UCSD-AML1 (cell line): ENCODE data around the gene PRKCA.
"Not testable (repeated sequence)": the region's sequence is repeated elsewhere in the genome, so short reads cannot be mapped to it uniquely, and the experiment has no call there.

ENCODE experiments used
- DNase-seq: peaks from one replicate; lab custom pipeline; 2025; ENCODE audit not compliant: unreplicated experiment; lab: John Stamatoyannopoulos, UW

The PRKCA gene

DNA sequence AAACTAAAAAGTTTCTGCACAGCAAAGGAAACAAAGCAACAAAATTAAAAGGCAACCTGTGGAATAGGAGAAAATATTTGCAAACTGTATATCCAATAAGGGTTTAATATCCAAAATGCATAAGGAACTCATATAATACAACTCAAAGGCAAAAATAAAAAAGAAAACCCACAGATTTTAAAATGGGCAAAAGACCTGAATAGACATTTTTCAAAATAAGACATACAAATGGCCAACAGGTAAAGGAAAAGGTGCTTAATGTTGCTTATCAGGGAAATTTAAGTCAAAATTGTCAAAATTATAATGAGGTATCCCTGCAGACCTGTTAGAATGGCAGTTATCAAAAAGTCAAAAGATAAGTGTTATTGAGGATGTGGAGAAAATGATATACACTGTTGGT, 399.0 kb downstream of the PRKCA start:
- no peak for DNase-seq

DNA sequence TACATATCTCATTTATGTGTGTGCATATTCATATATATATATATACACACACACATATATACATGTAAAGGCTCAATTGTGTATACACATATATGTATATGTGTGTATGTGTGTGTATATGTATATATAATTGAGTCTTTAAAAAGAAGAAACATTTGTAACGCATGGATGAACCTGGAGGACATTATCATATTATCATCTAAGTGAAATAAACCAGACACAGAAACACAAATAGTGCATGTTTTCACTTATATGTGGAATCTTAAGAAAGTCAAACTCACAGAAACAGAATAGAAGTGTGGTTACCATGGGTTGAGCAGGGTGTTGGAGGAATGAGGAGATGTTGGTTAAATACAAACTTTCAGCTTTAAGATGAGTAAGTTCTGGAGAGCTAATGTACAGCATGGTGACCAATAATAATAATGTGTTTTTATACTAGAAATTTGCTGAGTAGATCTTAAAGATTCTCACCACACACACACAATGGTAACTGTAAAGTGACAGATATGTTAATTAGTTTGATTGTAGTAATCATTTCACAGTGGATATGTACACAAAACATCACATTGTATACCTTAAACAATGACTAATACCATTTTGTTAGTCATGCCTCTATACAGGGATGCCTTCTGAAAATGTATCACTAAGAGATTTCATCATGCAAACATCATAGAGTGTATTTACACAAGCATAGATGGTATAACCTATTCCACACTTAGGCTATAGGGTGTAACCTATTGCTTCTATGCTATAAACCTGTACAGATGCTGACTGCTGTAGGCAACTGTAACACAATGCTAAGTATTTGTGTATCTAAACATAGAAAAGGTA, 399.9 kb downstream of the PRKCA start:
- DNase-seq: no peak

DNA sequence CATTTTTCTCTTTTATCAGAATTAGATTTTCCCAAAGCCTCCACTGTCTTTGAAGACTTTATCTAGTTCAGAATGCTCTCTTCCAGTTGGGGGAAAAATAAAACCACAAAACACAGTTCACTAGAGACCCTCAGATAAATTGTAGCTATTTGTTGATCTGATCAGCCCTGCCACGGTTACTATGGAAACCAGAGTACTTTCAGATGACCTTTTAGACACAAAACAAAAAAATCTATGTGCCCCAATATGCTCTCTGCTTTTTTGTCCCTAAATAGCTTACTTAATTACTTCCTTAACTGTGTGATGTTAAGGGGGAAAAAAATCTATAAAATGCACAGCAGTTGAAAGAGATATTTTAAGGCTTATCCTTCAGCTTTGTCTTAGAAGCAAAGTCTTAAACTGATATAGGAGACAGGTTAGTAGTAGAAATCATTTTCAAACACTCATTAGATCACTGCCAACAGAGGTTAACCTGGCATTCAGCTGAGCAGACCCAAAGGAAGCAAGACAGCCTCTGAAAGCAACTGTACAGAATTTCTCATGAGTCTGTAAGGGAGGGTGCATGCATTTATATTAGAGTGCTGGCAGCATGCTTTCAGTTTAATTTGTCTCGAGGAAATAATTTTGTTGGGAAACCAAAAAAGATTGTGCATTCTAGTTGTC, 402.6 kb downstream of the PRKCA start:
- DNase-seq: no peak

DNA sequence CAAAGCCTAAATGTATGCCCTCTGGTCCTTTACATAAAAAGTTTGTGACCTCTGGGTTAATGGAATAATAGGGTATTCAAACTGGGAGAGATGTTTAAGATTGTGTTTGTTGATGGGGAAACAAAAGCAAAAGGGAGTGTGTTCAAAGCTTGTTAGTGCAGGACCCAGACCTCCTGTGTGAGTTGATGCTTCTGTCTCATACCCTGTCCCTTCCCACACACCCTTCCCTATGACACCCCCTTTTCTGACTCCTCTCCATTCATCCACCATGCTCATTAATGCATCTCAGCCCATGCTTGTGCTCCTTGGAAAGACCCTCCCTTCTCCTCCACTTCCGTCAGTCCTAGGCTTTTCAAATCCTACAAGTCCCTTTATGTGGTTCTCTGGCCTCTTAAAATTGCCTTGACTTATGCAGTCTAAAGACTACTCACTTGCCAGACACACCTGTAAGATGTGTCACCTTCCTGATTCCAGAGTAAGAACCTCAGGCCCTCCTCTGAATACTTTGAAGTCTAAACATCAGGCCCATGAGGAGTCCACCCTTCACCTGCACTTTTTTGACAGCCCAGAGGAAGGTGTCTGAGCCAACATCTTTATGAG, 404.5 kb downstream of the PRKCA start:
- DNase-seq: no peak

DNA sequence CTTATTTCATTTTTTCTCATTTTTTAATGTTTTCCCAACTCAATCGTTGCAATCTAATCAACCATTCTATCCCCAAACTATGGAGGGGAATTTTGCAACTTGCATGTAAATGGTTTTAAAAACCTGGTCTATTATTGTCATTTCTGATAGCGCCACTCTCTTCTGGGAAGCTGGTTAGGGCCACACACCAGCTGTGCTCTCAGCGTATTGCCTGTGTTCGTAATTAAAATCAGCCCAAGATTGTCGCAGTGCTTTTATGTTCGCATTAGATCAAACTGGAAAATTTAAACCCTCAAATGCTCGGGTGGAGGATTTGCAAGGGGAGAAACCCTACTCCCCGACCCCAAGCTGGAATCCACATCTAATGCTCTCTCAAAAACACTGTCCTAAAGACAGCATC, 409.0 kb downstream of the PRKCA start:
- no peak for DNase-seq

DNA sequence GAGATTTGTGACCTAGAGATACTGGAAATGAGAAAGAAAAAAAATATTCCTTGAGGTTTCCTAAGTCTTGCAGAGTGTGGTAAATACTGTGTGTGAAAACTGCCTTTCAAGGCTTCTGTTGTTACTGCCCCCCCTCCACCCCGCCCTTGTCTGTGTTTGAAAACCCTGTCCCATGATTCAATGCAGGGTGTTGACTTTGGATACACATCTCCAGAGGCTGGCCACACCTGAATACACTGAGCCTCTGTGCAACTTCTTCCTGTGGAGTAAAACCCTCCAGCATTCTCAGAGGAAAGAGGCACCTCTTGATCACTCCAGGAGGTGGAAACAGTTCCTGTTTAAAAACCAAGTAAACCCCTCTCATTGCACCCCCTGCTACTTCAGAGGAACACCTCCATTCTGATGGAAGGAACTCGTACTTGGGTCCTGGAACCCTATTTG, 409.5 kb downstream of the PRKCA start:
- no peak for DNase-seq

DNA sequence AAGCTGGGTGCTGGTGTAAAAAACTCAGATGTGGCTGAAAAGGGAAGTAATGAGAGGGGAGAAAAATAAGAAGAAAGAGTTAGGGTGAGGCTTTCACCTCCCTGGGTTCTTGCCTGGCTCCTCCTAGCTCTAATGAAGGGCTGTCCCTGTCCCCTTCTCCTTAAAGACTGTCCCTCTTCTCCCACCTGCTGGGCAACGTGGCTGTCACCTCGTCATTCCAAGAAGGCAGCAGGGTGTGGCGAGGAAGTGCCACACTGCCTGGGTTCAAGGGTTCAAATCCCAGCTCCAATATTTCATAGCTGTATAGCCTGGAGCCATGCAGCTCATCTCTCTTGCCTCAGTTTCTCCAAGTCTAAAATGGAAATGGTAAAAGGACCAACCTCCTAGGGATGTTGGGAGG, 410.0 kb downstream of the PRKCA start:
- no peak for DNase-seq

DNA sequence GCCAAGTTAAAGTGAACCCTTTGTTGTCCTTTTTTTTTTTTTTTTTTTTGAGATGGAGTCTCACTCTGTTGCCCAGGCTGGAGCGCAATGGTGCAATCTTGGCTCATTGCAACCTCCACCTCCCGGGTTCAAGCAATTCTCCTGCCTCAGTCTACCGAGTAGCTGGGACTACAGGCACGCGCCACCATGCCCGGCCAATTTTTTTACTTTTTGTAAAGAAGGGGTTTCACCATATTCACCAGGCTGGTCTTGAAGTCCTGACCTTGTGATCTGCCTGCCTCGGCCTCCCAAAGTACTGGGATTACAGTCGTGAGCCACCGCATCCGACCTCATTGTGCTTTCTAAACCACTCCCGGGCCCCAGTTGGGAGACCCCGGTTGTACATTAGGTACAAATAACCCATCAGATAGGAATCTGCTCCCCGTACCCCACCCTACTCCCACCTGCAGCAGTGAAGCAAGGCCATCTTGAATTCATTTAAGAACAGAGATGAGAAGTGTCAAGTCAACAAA, 410.7 kb downstream of the PRKCA start:
- DNase-seq: not testable (repeated sequence)

DNA sequence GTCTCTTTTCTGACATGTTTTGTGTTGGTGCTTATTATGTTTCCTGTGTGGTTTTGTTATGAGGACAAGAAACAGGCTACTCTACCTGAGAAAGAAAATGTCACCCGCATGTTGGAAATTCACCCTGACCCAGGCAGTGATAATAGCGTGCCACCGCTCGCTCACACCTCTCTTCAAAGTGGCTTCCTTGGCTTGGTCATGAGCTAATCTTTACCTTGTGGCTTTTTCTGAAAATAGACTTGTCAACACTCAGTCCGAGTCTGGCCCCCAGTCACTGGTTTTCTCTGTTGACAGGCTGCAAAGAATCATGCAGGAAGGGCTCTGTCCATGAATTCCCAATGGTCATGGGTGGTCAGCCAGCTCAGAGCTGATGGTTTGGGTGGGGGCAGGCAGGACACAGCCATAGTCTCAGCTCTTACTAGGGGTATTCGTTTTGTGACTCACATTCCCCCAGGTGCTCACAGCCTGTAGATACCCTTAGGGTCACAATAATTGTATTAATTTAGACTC, 411.2 kb downstream of the PRKCA start:
- DNase-seq: no peak

DNA sequence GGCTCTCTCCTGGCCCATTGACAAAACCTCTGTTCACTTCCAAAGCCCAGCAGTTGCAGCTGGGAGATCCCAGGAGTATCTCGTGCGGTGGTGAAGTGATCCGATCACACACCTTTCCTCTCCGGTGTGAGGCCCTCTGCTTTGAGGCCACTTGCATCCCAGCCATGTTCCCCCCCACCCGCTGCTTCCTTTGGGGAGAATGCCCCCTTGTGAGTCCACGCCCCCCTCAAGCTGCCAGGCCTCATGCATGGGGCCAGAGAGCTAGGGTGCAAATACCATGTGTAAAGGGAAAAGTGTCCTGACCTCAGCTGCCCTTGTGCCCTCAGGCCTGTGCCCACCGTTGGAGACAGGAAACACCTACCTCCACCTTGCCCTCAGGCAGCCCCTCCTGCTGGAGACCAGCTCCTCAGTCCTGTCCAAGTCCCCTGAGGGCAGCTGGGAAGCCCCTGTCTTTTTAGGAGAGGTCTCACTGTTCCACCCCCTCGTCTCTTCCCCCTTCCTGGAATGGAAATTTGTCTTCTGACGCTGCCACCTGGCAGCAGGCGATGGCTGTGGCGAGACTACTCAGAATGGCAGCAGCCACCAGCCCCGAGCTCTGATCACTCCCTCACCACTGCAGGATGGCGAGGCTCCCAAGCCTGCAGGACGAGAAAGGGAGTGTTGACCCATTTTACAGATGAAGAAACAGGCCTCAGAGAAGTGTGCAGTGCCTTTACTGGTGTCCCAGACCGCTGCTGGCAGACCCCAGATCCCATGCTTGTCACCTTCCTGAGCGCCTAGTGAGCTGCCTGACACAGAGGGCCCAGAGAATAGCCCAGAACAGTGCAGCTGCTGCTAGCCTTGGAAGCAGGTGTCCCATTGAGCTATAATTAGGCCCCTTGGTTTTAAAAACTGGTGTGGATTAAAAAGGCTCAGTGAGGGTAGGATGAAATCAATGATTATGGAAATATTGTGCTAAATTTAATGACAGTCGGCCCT, 411.9 kb downstream of the PRKCA start:
- DNase-seq: no peak

DNA sequence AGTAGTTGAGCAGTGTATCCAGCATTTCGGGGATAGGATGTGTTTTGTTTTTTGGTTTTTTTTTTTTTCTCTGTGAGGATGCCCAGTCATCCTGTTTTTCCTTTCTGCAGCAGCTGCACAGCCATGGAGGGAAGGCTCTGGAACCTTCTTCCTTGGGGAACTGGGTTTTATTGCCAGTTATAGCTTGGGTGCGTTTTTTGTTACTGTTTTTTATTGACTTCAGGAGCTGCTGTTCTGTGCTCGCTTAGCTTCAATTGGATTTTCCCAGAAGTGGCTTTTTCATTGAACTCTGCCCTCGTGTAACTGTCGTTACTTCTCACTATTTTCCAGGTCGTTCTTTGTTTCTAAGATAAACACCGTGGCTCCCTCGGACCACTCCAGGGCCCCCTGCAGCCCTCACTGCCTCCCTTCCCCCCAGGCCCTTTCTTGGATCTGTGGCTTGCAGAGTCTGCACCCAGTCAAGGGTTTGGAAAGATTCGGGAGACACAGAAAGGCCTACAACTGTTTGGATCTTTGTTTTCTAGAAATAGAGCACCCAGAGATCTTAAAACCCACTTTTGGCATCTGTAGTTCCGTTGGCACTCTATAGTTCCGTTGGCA, 412.8 kb downstream of the PRKCA start:
- DNase-seq: no peak

DNA sequence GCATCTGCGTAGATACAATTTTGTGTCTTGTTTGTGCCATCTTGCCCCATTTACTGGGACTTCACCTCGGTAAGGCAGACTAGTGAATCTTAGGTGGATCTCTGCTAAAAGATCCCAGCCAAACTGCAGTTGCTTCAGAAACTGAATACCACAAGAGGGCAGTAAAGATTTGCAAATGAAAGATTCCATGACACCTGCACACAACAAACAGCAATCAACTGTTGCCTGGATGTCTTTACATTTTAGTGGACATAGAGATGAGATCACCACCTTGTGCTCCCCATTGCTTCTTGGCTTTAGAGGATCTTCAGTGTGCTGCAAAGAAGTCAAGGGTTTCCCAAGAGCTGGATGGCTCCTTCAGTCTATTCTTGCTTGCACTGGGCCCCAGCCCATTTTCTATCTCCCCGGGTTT, 413.3 kb downstream of the PRKCA start:
- DNase-seq: no peak

DNA sequence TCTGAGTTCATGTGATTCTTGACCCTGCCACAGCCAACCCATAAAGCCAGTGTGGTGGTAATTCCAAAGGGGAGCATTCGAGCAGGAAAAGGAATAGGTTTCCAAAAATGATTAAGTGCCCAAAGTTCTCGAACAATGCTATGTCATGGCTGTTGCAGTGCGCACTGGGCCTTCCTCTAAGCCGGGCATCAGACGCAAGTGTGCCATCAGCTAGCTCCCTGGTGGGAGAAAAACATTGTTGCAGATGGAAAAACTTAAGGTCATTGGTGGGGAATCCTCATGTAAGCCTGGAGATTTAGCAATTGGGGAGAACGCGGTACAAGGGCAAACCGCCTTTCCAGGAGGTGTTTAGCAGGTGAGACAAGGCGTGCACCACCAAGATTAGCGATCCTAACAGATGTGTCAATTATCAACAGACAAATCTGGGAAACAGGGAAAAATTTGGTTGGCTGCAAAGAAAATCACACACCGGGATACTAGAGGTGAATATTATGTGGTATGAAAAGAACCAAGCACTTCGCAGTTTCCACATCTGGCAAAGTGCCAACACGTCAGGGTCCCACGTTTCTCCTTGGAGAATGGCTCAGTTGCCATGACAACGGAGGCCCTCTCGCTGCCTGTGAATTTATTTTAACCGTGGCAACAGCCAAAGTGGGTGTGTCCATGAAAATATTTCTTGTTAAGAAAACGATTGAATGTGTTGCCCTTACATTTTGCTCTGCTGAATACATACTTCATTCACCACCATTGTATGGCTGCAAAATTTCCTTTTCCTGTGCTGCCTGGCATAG, 414.0 kb downstream of the PRKCA start:
- no peak for DNase-seq

DNA sequence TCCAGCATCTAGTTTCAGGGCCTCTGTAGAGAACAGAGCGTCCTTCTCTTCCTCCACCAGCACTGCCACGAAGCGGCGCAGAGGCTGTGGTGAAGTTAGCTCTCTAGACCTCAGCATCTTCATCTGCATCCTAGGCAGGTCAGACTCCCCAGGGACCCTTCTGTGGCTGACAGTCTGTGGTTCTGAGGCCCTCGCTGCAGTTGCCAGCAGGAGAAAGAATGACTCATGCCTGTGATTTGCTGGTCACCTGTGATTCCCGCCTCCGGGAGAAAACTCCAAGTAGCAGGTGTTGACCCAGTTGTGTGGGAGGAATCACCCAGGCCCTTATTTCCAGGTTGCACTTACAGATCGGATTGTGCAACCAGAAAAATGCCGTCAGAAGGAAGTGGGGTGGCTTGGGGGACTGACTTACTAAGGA, 415.2 kb downstream of the PRKCA start:
- DNase-seq: no peak

DNA sequence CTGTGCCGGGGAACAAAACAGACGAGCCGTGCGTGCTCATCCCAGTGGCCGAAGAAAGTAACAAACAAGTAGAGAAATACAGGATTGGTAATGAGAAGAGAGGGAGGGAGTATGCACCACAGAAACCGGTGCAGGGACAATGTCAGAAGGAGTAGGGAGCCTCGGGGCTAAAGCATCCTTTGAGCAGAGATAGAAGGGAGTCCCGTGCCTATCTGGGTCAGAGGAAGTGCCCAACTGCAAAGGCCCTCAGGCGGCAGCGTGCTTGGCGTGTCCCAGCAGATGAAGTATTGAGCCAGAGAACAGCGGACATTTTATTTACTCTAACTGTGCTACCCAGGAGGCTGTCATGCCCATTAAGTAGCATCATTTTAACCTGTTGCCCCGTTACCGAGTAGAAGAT, 417.6 kb downstream of the PRKCA start:
- DNase-seq: no peak

DNA sequence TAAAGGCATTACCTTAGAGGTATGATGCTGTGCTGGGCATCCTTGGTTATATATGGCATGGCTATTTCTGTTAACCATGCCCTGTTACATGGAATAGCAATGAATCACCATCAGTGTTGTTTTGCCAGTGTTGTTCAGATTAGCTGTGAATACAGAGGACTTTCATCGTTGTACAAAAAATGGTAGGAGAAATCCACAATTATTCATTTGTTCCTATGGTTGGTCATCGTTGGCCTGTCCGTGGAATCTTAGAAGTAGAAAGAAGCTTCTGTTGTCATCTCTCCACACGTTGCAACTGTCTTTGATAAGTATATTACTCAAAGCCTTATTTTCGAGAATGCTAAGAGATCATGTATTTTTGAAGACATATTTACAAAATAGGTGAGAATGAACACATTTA, 418.2 kb downstream of the PRKCA start:
- no peak for DNase-seq

DNA sequence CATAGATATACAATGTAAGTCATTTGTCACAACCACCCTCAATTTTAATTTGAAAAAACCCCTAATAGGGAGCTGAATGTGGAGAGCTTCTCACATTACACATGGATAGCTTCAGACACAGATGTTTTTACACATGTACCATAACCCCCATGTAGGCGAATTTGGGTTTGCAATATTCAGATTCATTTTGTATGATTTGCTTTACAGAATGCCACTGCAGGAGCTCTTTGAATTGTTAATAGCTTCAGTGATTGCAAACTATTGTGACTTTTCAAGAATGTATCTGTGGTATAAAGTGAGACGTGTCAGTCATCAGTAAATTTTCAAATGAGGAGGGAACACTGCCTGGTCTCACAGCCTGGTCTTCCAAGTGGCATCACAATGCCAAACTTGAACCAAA, 419.9 kb downstream of the PRKCA start:
- no peak for DNase-seq

DNA sequence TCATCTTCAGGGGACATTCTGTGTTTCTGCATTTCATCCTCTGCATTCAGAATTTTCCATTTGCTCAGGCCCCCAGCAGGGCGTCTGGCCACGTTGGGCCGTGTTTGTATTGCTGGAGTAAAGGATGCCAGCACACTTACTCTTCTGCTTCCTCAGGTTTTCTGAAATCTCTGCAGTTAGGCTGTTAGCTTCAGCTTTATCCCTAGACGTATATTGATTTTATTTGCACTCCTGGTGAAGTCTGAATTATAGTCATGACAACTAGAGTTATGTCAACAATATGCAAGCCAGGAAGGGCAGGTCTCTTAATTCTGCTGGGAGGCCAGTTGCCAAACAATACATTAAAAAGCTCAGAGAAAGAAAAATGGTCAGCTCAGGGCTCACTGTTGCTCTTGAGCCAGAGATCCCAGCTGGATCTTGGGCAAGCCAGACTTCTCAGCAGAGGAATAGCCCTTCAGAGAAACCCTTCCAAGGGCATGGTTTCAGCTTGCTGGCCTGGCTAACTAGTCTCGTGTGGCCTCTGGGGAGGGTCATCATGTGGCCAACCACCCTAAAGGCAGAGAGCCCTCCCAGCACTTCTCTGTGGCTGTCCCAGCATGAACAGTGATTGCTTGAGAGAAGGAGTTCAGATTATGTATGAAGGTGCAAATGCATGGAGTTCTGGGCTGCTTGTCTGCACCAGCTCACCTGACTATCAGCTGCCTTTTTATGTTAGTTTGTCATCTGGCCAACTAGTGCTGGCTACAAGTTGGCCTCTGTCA, 422.3 kb downstream of the PRKCA start:
- no peak for DNase-seq

DNA sequence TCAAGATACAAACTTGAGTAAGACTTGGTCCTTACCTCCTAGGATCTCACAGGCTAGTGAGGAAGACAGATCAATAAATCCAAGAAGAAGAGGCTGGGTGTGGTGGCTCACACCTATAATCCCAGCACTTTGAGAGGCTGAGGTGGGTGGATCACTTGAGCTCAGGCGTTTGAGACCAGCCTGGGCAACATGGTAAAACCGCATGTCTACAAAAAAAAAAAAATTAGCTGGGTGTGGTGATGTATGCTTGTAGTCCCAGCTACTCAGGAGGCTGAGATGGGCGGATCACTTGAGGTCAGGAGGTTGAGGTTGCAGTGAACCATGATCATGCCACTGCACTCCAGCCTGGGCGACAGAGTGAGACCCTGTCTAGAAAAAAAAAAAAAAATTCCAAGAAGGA, 423.0 kb downstream of the PRKCA start:
- DNase-seq: not testable (repeated sequence)
